K562 treated with DMSO at 1 percent for 4 hours (cell line): ENCODE data around the gene POLR2E. TPM values are rescaled to one million over a fixed set of nuclear protein-coding genes. Genes with fewer than 3 reads are reported as not detected.

Source experiments
- total RNA-seq: library from RNA; unstranded; fragments of 300-600 nt; gene quantifications from 2 replicates; pipeline ENCODE4 v1.2.3, GENCODE V29; 2022; ENCODE audit not compliant: insufficient read depth

The POLR2E gene
- 205 and 214 TPM in 2 replicates for total RNA-seq

DNA sequence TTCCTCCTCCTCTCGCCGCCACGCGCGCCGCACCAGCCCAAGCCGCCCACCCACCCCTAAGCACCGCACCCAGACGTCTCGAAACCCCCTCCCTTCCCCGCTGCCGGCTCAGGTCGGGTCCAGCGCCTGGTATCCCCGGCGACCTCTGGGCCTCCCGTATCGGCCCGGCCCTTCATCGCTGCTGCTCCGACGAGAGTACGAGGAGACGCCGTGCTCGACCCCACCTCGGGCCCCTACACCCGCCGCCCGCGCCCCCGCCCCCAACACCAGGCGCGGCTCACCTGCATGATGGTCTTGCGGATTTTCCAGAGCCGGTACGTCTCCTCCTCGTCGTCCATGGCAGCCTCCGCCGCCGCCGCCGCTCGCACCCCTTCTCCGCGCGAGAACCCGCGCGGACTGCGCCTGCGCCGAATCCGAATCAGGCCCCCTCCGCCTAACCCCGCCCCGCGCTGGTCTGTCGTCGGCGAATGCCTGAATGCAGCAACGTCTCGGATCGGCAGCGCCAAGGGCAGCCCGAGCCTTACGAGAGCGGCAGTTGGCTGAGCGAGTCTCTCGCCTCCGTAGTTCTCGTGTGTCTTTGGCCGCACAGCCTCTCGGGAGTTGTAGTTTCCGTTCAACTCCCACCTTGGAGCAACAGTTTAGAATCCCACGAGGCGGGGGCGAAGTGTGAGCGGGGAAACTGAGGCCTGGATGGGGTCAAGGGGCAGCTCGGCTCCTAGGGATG, at the start of gene POLR2E:
Gene POLR2E, minus strand, starts transcription at position 398 of the 724 bp plus-strand sequence. Its CDS starts 60 bp downstream, at position 338.

DNA sequence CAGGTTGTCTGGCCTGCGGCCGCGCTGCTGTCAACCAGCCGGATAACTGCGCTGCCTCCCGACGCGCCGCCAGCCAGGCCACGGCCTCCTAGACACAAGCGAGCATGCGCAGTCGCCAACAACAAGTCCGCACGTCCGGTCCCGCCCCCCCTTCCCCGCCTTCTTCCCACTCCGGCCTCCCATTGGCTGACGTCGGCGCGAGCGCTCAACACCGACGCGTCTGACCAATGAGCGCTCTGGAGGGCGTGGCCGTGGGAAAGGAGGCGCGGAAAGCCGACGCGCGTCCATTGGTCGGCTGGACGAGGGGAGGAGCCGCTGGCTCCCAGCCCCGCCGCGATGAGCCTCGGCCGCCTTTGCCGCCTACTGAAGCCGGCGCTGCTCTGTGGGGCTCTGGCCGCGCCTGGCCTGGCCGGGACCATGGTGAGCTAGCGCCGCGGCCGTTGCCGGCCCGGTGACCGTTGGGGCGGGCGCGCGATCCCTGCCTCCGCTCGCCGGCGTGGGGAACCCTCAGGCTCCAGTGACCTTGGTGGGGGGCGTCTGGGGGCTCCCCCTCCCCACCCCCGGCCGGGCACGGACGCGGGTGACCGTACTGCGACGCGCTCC, 8.6 kb upstream of the POLR2E start, which contains the start of gene GPX4:
Gene GPX4, plus strand, starts transcription at position 287 of the 603 bp plus-strand sequence. Its CDS starts 50 bp downstream, at position 337.

DNA sequence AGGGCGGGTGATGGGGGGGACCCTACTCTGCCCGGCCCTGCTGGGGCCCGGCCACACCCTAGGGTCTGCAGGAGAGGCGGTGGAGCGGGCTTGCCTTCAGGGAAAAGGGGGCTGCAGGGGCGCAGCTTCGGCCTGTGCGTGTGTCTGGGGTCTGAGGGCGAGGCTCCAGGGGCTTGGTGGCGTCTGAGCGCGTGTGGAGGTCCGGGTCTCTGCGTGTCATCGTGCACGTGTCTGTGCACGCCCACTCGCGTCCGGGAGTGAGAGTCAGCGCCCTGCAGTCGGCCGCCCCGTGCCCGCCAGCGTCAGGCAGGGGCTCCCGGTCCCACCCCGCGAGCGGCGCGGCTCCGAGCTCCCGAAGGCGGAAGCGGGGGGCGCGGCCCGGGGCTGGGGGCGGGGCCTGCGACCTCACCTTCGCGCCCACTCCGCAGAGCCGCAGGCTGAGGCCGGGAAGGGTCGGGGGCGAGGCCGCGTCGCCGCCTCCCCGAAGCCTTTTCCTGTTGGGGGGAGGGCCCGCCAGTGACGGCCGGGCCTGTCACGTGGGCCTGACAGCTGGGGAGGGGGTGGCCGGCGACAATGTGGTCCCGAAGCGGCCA, 28.3 kb downstream of the POLR2E start, which contains the start of gene ARHGAP45:
Gene ARHGAP45, plus strand, starts transcription at position 420 of the 593 bp plus-strand sequence. CDS start 239 bp downstream, outside the sequence.

DNA sequence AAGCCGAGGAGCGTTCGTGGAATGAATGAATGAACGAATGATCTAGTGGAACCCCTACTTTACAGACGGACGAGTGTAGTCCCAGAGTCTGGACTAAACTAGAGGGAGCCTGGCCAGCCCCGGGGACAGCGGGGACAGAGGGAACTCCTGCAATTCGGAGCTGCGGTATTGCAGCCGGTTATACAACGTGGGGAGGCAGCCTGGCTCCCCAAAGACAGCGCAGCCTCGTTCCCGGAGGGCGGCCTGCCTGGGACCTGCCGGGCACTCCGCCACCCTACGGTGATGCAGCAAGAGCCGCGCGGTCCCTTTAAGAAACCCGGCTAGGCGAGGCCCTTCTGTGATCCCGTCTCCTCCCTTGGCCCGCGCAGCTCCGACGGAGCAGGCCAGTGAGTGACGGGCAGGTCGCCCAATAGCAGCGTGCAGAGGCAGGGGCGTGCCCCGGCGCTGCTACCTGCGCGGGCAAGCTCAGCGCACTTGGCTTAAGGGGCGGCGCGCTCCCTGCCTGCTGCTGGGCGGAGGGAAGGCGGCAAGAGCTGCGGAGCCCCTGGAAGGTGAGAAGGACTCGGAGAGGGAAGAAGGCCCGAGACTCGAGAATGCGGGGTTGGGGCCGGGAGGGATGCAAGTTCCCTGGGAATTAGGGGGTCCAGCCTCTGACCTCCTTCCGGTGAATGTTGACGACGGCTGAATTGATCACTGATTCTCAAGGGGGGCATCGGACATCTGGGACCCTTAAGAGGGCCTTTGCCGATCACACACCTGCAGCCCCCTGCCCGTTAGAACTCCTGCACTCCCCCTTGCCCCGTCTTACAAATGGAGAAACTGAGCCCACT, 55.3 kb downstream of the POLR2E start, which contains the start of gene ABCA7:
Gene ABCA7, plus strand, starts transcription at position 462 of the 830 bp plus-strand sequence. CDS start 1,255 bp downstream, outside the sequence.

Other genes starting within 250 kb of the POLR2E start
- gene ELANE, start 243.1 kb downstream of the POLR2E start, total RNA-seq: not detected in 2 replicates
- gene CFD, start 235.7 kb downstream of the POLR2E start, total RNA-seq: 44.6 and 62.6 TPM in 2 replicates
- 29.7 and 43.4 TPM in 2 replicates for gene MED16, start 202.2 kb downstream of the POLR2E start, total RNA-seq
- gene RNU6-9, start 201.9 kb downstream of the POLR2E start, total RNA-seq: not detected in 2 replicates
- 152 and 154 TPM in 2 replicates for gene R3HDM4, start 182.2 kb downstream of the POLR2E start, total RNA-seq
- 3.7 and 5.8 TPM in 2 replicates for gene KISS1R, start 178.0 kb downstream of the POLR2E start, total RNA-seq
- 40.2 and 46.0 TPM in 2 replicates for gene ARID3A, start 169.3 kb downstream of the POLR2E start, total RNA-seq
- gene WDR18, start 111.0 kb downstream of the POLR2E start, total RNA-seq: 69.4 and 76.6 TPM in 2 replicates
- 0.75 and 0.97 TPM in 2 replicates for gene GRIN3B, start 95.0 kb downstream of the POLR2E start, total RNA-seq
- gene TMEM259, start 74.3 kb downstream of the POLR2E start, total RNA-seq: 198 and 255 TPM in 2 replicates
- not detected in 2 replicates for gene RNU6-2, start 73.9 kb downstream of the POLR2E start, total RNA-seq
- 117 and 118 TPM in 2 replicates for gene CNN2, start 68.8 kb downstream of the POLR2E start, total RNA-seq
- 41.5 and 58.2 TPM in 2 replicates for gene ABCA7, start 55.3 kb downstream of the POLR2E start, total RNA-seq
- gene ARHGAP45, start 28.2 kb downstream of the POLR2E start, total RNA-seq: 21.6 and 27.0 TPM in 2 replicates
- gene GPX4, start 8.6 kb upstream of the POLR2E start, total RNA-seq: 870 and 876 TPM in 2 replicates
- gene SBNO2, start 78.9 kb upstream of the POLR2E start, total RNA-seq: 36.2 and 36.3 TPM in 2 replicates
- 105 and 123 TPM in 2 replicates for gene STK11, start 110.4 kb upstream of the POLR2E start, total RNA-seq
- gene CBARP, start 142.6 kb upstream of the POLR2E start, total RNA-seq: 4.8 and 7.1 TPM in 2 replicates
- gene ATP5F1D, start 146.4 kb upstream of the POLR2E start, total RNA-seq: 424 and 456 TPM in 2 replicates
- 48.5 and 50.6 TPM in 2 replicates for gene MIDN, start 153.2 kb upstream of the POLR2E start, total RNA-seq
- gene CIRBP, start 174.0 kb upstream of the POLR2E start, total RNA-seq: 140 and 141 TPM in 2 replicates
- 81.3 and 99.5 TPM in 2 replicates for gene FAM174C, start 180.2 kb upstream of the POLR2E start, total RNA-seq
- 1.2 TPM in 1 of 2 replicates, not detected in the other for gene EFNA2, start 190.5 kb upstream of the POLR2E start, total RNA-seq